H9 (cell line): Measurements from ENCODE around the gene METTL21C. TPM values are rescaled to one million over a fixed set of nuclear protein-coding genes. Genes with fewer than 3 reads are reported as not detected.

Source experiments
- DNase-seq: peaks from one replicate; pipeline ENCODE4 v3.0.0-alpha.2; 2017
- H2AFZ ChIP-seq: one replicate; pipeline ENCODE4 v1.6.1; 2013; ENCODE audit warnings: mild to moderate bottlenecking, low read length, control low read depth, moderate library complexity
- H2AK5ac ChIP-seq: 2 replicates; pipeline ENCODE4 v1.6.1; 2013; ENCODE audit warnings: low read length, control low read depth, mixed read lengths; ENCODE audit not compliant: insufficient read length
- H2BK120ac ChIP-seq: one replicate; pipeline ENCODE4 v1.6.1; 2013; ENCODE audit warnings: low read depth, mild to moderate bottlenecking, low read length, control low read depth, inconsistent platforms; ENCODE audit not compliant: poor library complexity, severe bottlenecking
- H2BK12ac ChIP-seq: 2 replicates; pipeline ENCODE4 v1.6.1; 2013; ENCODE audit warnings: low read length, control low read depth, mixed read lengths, low read depth; ENCODE audit not compliant: insufficient read length
- H2BK15ac ChIP-seq: 2 replicates; pipeline ENCODE4 v1.6.1; 2013; ENCODE audit warnings: low read depth, low read length, control low read depth
- H2BK20ac ChIP-seq: one replicate; pipeline ENCODE4 v1.6.1; 2013; ENCODE audit warnings: low read depth, mild to moderate bottlenecking, low read length, control low read depth, inconsistent platforms; ENCODE audit not compliant: poor library complexity, severe bottlenecking
- H2BK5ac ChIP-seq: 2 replicates; pipeline ENCODE4 v1.6.1; 2013; ENCODE audit warnings: low read length, control low read depth, mixed read lengths; ENCODE audit not compliant: insufficient read length
- H3K14ac ChIP-seq: 2 replicates; pipeline ENCODE4 v1.6.1; 2013; ENCODE audit warnings: low read length, control low read depth; ENCODE audit not compliant: insufficient read depth
- H3K18ac ChIP-seq: 2 replicates; pipeline ENCODE4 v1.6.1; 2013; ENCODE audit warnings: low read depth, mild to moderate bottlenecking, mixed read lengths, low read length, control low read depth; ENCODE audit not compliant: insufficient read length
- H3K23ac ChIP-seq: 2 replicates; pipeline ENCODE4 v1.6.1; 2013; ENCODE audit warnings: low read length, control low read depth, mixed read lengths, low read depth; ENCODE audit not compliant: insufficient read length
- H3K23me2 ChIP-seq: 2 replicates; pipeline ENCODE4 v1.6.1; 2013; ENCODE audit warnings: low read depth, mild to moderate bottlenecking, mixed read lengths, low read length, control low read depth; ENCODE audit not compliant: insufficient read length, poor library complexity, severe bottlenecking
- H3K27ac ChIP-seq: 2 replicates; pipeline ENCODE4 v1.5.1; 2013; ENCODE audit warnings: low read length, control low read depth, mixed read lengths, low read depth; ENCODE audit not compliant: insufficient read length
- H3K27me3 ChIP-seq: 2 replicates; pipeline ENCODE4 v1.6.1; 2013; ENCODE audit warnings: low read length, control low read depth, inconsistent platforms; ENCODE audit not compliant: insufficient read depth
- H3K4ac ChIP-seq: 2 replicates; pipeline ENCODE4 v1.6.1; 2013; ENCODE audit warnings: low read depth, mild to moderate bottlenecking, control low read depth, inconsistent platforms, low read length, moderate library complexity
- H3K4me1 ChIP-seq: 2 replicates; pipeline ENCODE4 v1.6.1; 2013; ENCODE audit warnings: low read length, control low read depth, inconsistent platforms; ENCODE audit not compliant: insufficient read depth
- H3K4me2 ChIP-seq: 2 replicates; pipeline ENCODE4 v1.6.1; 2013; ENCODE audit warnings: low read length, control low read depth, mixed read lengths; ENCODE audit not compliant: insufficient read length, insufficient read depth
- H3K56ac ChIP-seq: 2 replicates; pipeline ENCODE4 v1.6.1; 2013; ENCODE audit warnings: low read depth, mild to moderate bottlenecking, mixed read lengths, low read length, control low read depth; ENCODE audit not compliant: insufficient read length
- H3K79me1 ChIP-seq: 2 replicates; pipeline ENCODE4 v1.6.1; 2013; ENCODE audit warnings: low read depth, mild to moderate bottlenecking, moderate library complexity, low read length, control low read depth, inconsistent platforms; ENCODE audit not compliant: insufficient read depth, poor library complexity, severe bottlenecking
- H3K79me2 ChIP-seq: 2 replicates; pipeline ENCODE4 v1.6.1; 2013; ENCODE audit warnings: low read length, control low read depth, inconsistent platforms; ENCODE audit not compliant: insufficient read depth
- H3K9ac ChIP-seq: 2 replicates; pipeline ENCODE4 v1.6.1; 2013; ENCODE audit warnings: low read length, control low read depth, mixed read lengths; ENCODE audit not compliant: insufficient read length; ENCODE audit errors: extremely low read depth
- H3K9me3 ChIP-seq: one replicate; pipeline ENCODE4 v1.6.1; 2013; ENCODE audit warnings: low read depth, low read length, inconsistent platforms; ENCODE audit not compliant: control insufficient read depth
- H3T11ph ChIP-seq: one replicate; pipeline ENCODE4 v1.6.1; 2013; ENCODE audit warnings: mild to moderate bottlenecking, low read length, control low read depth, inconsistent platforms
- H4K20me1 ChIP-seq: one replicate; pipeline ENCODE4 v1.6.1; 2013; ENCODE audit not compliant: control insufficient read depth, insufficient read length, insufficient read depth
- H4K5ac ChIP-seq: 2 replicates; pipeline ENCODE4 v1.6.1; 2013; ENCODE audit warnings: low read depth, mild to moderate bottlenecking, mixed read lengths, low read length, control low read depth; ENCODE audit not compliant: insufficient read length
- H4K8ac ChIP-seq: replicated peaks from 2 replicates; pipeline ENCODE4 v1.6.1; 2013; ENCODE audit warnings: low read length, control low read depth, mixed read lengths, low read depth; ENCODE audit not compliant: insufficient read length
- H4K91ac ChIP-seq: 2 replicates; pipeline ENCODE4 v1.6.1; 2013; ENCODE audit warnings: low read depth, mild to moderate bottlenecking, moderate library complexity, mixed read lengths, low read length, control low read depth; ENCODE audit not compliant: insufficient read length
- H3K27ac Mint-ChIP-seq, 3 experiments: 2 replicates in 2 of 3; 3 replicates in 1 of 3; pipeline ENCODE4 v1.8.0; 2020 to 2021; ENCODE audit warnings: mixed read lengths in 3 of 3, mild to moderate bottlenecking in 1 of 3, moderate library complexity in 1 of 3
- H3K27me3 Mint-ChIP-seq: 2 replicates; pipeline ENCODE4 v1.8.0; 2021; ENCODE audit warnings: low read depth, mild to moderate bottlenecking, moderate library complexity, mixed read lengths
- H3K36me3 Mint-ChIP-seq, 3 experiments: 2 replicates in 2 of 3; 3 replicates in 1 of 3; pipeline ENCODE4 v1.8.0; 2020 to 2021; ENCODE audit warnings: low read depth in 3 of 3, mixed read lengths in 3 of 3; ENCODE audit not compliant: insufficient read depth in 1 of 3
- H3K4me1 Mint-ChIP-seq, 2 experiments: 2 replicates each; pipeline ENCODE4 v1.8.0; 2020; ENCODE audit warnings: mixed read lengths in 2 of 2
- H3K4me3 Mint-ChIP-seq, 2 experiments: 2 replicates in 1 of 2; 3 replicates in 1 of 2; pipeline ENCODE4 v1.8.0; 2020 to 2021; ENCODE audit warnings: mild to moderate bottlenecking in 2 of 2, mixed read lengths in 2 of 2, moderate library complexity in 1 of 2
- H3K9me3 Mint-ChIP-seq, 2 experiments: 2 replicates in 1 of 2; 3 replicates in 1 of 2; pipeline ENCODE4 v1.8.0; 2020; ENCODE audit warnings: mild to moderate bottlenecking in 2 of 2, mixed read lengths in 2 of 2, moderate library complexity in 1 of 2
- CTCF ChIP-seq: fragments of 200-600 bp; sonication (generic); conservative IDR thresholded peaks from 3 replicates; pipeline ENCODE4 v1.8.0; 2021; ENCODE audit warnings: antibody characterized with exemption, mild to moderate bottlenecking
- WGBS: extraction: QIAGEN DNeasy Blood & Tissue Kit; methylation state at CpG from one replicate; pipeline ENCODE4 v1.1.7; 2013; ENCODE audit warnings: missing lambda C conversion rate, low lambda C conversion rate, mixed read lengths; ENCODE audit not compliant: insufficient read length; ENCODE audit errors: extremely low coverage; 5-methylcytosine and 5-hydroxymethylcytosine counted together
- total RNA-seq: library from RNA; stranded (reverse); gene quantifications from 2 replicates; pipeline ENCODE4 v1.2.1, GENCODE V29; 2021

The METTL21C gene
- total RNA-seq, 1 experiment from 2014 or later: not detected

- H4K8ac ChIP-seq: no peak overlapping the region
- Mint-ChIP-seq H3K36me3 (no peaks in the 10 kb centered on the region), H3K27ac (no peak overlapping the region), H3K27me3 (no peaks in the 10 kb centered on the region), H3K4me3 (no peak overlapping the region), H3K4me1 (peaks cover 26 to 32% of the 10 kb centered on the region in 2 experiments), H3K9me3 (no peaks in the 10 kb centered on the region)
- H4K91ac ChIP-seq: no peak overlapping the region
- no peaks in the 10 kb centered on the region for H3K23me2 ChIP-seq
- no peaks in the 10 kb centered on the region for H4K20me1 ChIP-seq
- no peak overlapping the region for H3K4ac ChIP-seq
- no peak overlapping the region for H2BK5ac ChIP-seq
- H2BK120ac ChIP-seq: no peak overlapping the region
- no peak overlapping the region for H3K9ac ChIP-seq
- H2BK20ac ChIP-seq: no peak overlapping the region
- no peak overlapping the region for H2BK12ac ChIP-seq
- no peak for TF ChIP-seq CTCF
- WGBS: no CpG with 5 or more reads among the region's 4 CpGs
- H3K79me2 ChIP-seq: no peaks in the 10 kb centered on the region
- H2BK15ac ChIP-seq: no peak overlapping the region
- H2AK5ac ChIP-seq: no peak overlapping the region
- no peak overlapping the region for H3K56ac ChIP-seq
- no peak overlapping the region for H3K14ac ChIP-seq
- H3K4me2 ChIP-seq: no peak overlapping the region
- H3K79me1 ChIP-seq: no peaks in the 10 kb centered on the region
- no peak overlapping the region for H3K27ac ChIP-seq
- H4K5ac ChIP-seq: no peak overlapping the region
- DNase-seq: no peak
- H3K9me3 ChIP-seq: no peaks in the 10 kb centered on the region
- no peaks in the 10 kb centered on the region for H3K27me3 ChIP-seq
- H3K4me1 ChIP-seq: peaks cover 6% of the 10 kb centered on the region; the same call in 1 of the 2 replicates
- H3K18ac ChIP-seq: no peak overlapping the region
- H3K23ac ChIP-seq: no peak overlapping the region
- H2AFZ ChIP-seq: no peak overlapping the region
- no peak overlapping the region for H3T11ph ChIP-seq
Observed at GRCh38 chr13:102690883-102691282, 4.0 kb downstream of the METTL21C start.
